HepG2 (cell line): ENCODE results near the gene NRG2. TPM values are rescaled to one million over a fixed set of nuclear protein-coding genes. Genes with fewer than 3 reads are reported as not detected.

ENCODE experiments used
- CTCF ChIP-seq: sonication (generic); formaldehyde crosslinking; IDR thresholded peaks from 2 replicates; pipeline ENCODE4 v1.5.0; 2020; ENCODE audit warnings: mild to moderate bottlenecking, missing genetic modification reagents, moderate library complexity
- FOXK2 ChIP-seq: fragments of 450-650 bp; IDR thresholded peaks from 2 replicates; pipeline ENCODE4 v1.6.1; 2016
- GABPB1 ChIP-seq: IDR thresholded peaks from 2 replicates; pipeline ENCODE4 v1.6.1; 2016; ENCODE audit warnings: mild to moderate bottlenecking, missing genetic modification reagents, moderate library complexity, missing compliant biosample characterization
- HDAC1 ChIP-seq: sonication (generic); formaldehyde crosslinking; IDR thresholded peaks from 2 replicates; pipeline ENCODE4 v1.5.1; 2020; ENCODE audit warnings: mild to moderate bottlenecking, missing genetic modification reagents
- HOXA3 ChIP-seq: sonication (generic); formaldehyde crosslinking; IDR thresholded peaks from 2 replicates; pipeline ENCODE4 v1.5.0; 2020; ENCODE audit warnings: missing genetic modification reagents
- LRRFIP1 ChIP-seq: sonication (generic); formaldehyde crosslinking; conservative IDR thresholded peaks from 2 replicates; pipeline ENCODE4 v1.4.0; 2020; ENCODE audit warnings: missing genetic modification reagents
- MAZ ChIP-seq, 2 experiments: sonication (generic) in 1 of 2; formaldehyde crosslinking in 1 of 2; IDR thresholded peaks; 2 replicates each; pipeline versions ENCODE4 v1.5.0 to v1.6.1; 2012 to 2020; ENCODE audit warnings: low read depth in 2 of 2, mild to moderate bottlenecking in 2 of 2, borderline replicate concordance in 1 of 2, improper control_type of control experiment in 1 of 2, low read length in 1 of 2, missing genetic modification reagents in 1 of 2, moderate library complexity in 1 of 2
- MYPOP ChIP-seq: sonication (generic); formaldehyde crosslinking; IDR thresholded peaks from 2 replicates; pipeline ENCODE4 v1.8.1; 2023; ENCODE audit warnings: mild to moderate bottlenecking, moderate library complexity, missing genetic modification reagents
- YEATS4 ChIP-seq: sonication (generic); formaldehyde crosslinking; IDR thresholded peaks from 2 replicates; pipeline ENCODE4 v1.4.0; 2020; ENCODE audit warnings: missing genetic modification reagents, borderline replicate concordance
- ZNF160 ChIP-seq: sonication (generic); formaldehyde crosslinking; IDR thresholded peaks from 2 replicates; pipeline ENCODE4 v1.8.0; 2022; ENCODE audit warnings: mild to moderate bottlenecking, inconsistent platforms, missing genetic modification reagents
- ZNF383 ChIP-seq: sonication (generic); formaldehyde crosslinking; IDR thresholded peaks from 2 replicates; pipeline ENCODE4 v1.4.0; 2020; ENCODE audit warnings: missing genetic modification reagents, mild to moderate bottlenecking, borderline replicate concordance
- ZNF607 ChIP-seq: sonication (generic); formaldehyde crosslinking; IDR thresholded peaks from 2 replicates; pipeline ENCODE4 v1.5.1; 2020; ENCODE audit warnings: missing genetic modification reagents, mild to moderate bottlenecking, borderline replicate concordance
- ZNF672 ChIP-seq: sonication (generic); formaldehyde crosslinking; IDR thresholded peaks from 2 replicates; pipeline ENCODE4 v1.8.1; 2022; ENCODE audit warnings: missing genetic modification reagents
- ZNF768 ChIP-seq: sonication (generic); formaldehyde crosslinking; IDR thresholded peaks from 2 replicates; pipeline ENCODE4 v1.4.0; 2020; ENCODE audit warnings: missing genetic modification reagents
- polyA plus RNA-seq, 8 experiments: library from polyadenylated mRNA; depleted of rRNA in 3 of 8; stranded (reverse) in 7 of 8; unstranded in 1 of 8; fragments of >200 nt; fragmentation: Illumina TruSeq in 4 of 8; extraction: Trizol in 4 of 8; gene quantifications; 2 replicates each; pipeline versions ENCODE4 v1.2.1 to v1.2.3, GENCODE V29; 2011 to 2016; ENCODE audit warnings: low read depth in 4 of 8, missing spikeins in 1 of 8, mixed read lengths in 1 of 8; ENCODE audit not compliant: insufficient read depth in 1 of 8
- total RNA-seq, 5 experiments: library from RNA; depleted of rRNA; stranded (reverse); fragments of >200 nt; fragmentation: Illumina TruSeq; extraction: Trizol; gene quantifications; 2 replicates each; pipeline ENCODE4 v1.2.3, GENCODE V29; 2016; ENCODE audit warnings: low read depth in 1 of 5
- TF ChIP-seq, protein P1 (sequence below), 2 experiments: sonication (generic) in 1 of 2; formaldehyde crosslinking in 1 of 2; IDR thresholded peaks; 2 replicates each; pipeline versions ENCODE4 v1.4.0 to v1.6.1; 2018 to 2020; ENCODE audit warnings: missing genetic modification reagents in 2 of 2, borderline replicate concordance in 1 of 2, low read depth in 1 of 2, mild to moderate bottlenecking in 1 of 2, missing biosample characterization in 1 of 2

Gene NRG2
- total and polyA plus RNA-seq, 2 of the 13 experiments (the other 11 are each of a cell fraction or from before 2014, with no cell fraction given): not detected

GRCh38 chr5:140042643-140043507 lies at the start of gene NRG2 (continued):
- TF ChIP-seq HDAC1 (peak; percentile 57), CTCF (CRISPR knock-in tag) (peak; percentile 52), MYPOP (peak; percentile 100), ZNF383 (CRISPR knock-in tag) (no peak), YEATS4 (no peak), ZNF607 (CRISPR knock-in tag) (0 out of 2 replicates have a peak, but pooled peaks have one; percentile 26), ZNF160 (CRISPR knock-in tag) (no peak), FOXK2 (no peak), ZNF672 (CRISPR knock-in tag) (no peak), ZNF768 (CRISPR knock-in tag) (peak; percentile 55; the same call in 1 of the 2 replicates), MAZ (IDR thresholded peaks at IDR 0.05; ENCODE audit: borderline replicate concordance, low read depth, low read length) (peak; percentile 44; the same call in 1 of the 2 replicates), MAZ (CRISPR knock-in tag; IDR thresholded peaks at IDR 0.05; ENCODE audit: low read depth) (no peak), GABPB1 (CRISPR knock-in tag) (peak; percentile 46; the same call in 1 of the 2 replicates), LRRFIP1 (CRISPR knock-in tag) (no peak), HOXA3 (CRISPR knock-in tag) (peak; percentile 21; the same call in 1 of the 2 replicates)
- TF ChIP-seq, protein P1, sequence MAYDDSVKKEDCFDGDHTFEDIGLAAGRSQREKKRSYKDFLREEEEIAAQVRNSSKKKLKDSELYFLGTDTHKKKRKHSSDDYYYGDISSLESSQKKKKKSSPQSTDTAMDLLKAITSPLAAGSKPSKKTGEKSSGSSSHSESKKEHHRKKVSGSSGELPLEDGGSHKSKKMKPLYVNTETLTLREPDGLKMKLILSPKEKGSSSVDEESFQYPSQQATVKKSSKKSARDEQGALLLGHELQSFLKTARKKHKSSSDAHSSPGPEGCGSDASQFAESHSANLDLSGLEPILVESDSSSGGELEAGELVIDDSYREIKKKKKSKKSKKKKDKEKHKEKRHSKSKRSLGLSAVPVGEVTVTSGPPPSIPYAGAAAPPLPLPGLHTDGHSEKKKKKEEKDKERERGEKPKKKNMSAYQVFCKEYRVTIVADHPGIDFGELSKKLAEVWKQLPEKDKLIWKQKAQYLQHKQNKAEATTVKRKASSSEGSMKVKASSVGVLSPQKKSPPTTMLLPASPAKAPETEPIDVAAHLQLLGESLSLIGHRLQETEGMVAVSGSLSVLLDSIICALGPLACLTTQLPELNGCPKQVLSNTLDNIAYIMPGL (CRISPR knock-in tag; IDR thresholded peaks at IDR 0.05; ENCODE audit: borderline replicate concordance in 1 of 2, low read depth in 1 of 2): peak in 1 of 2 experiments; percentile 74; a peak in 2 of 4 replicates
